Ramos (cell line): ENCODE measurements around the gene PRRT2.
"Not testable (repeated sequence)": the region's sequence is repeated elsewhere in the genome, so short reads cannot be mapped to it uniquely, and the experiment has no call there.

Source experiments
- in situ Hi-C: fragments of 300-500 bp; cut with MboI; formaldehyde crosslinking; loops from one replicate; pipeline ENCODE4 v1.14.3; 2022; ENCODE audit warnings: low sequenced_read_pairs; ENCODE audit not compliant: unreplicated experiment

The PRRT2 gene

DNA sequence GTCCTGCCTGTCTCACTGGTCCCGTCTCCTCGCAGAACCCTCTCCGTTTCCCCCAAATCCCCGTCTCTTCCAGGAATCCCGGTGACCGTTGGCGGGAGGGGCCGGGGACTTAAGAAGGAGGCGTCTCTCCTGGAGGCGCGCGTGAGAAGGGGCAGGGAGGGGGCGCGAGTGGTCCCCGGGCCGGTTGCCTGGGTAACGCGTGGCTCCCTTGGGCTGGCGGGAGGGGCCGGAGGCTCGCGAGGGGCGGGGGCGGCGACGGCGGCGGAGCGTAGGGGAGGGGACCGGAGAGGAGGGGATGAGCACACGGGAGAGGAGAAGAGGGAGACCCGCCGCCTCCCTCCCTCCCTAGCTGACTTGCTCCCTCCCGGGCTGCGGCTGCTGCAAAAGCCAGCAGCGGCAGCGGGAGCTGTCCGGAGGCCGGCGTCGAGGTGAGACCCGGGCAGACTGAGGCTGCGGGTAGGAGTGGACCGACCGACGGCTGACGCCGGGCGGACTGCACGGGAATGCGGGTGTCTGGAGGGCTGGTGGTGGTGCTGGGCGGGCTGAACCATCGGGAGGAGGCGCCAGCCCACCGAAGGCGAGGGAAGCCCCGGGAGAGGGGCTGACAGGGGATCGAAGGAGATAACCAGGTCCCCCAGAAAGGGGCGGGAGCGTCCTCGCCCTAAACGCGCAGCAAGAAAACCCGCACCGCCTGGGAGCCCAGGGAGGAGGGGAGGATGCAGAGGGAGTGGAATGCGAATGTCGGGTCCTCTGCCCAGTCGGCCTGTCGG lies at the start of gene PRRT2:
Gene PRRT2, plus strand, starts transcription at position 298 of the 770 bp plus-strand sequence. CDS start 862 bp downstream, outside the sequence.
- in situ Hi-C loops, result loop anchor here (25.0 kb wide), 1 partner anchor 575 kb away; the partner anchor contains the start of genes SEPTIN1 and ZNF48

DNA sequence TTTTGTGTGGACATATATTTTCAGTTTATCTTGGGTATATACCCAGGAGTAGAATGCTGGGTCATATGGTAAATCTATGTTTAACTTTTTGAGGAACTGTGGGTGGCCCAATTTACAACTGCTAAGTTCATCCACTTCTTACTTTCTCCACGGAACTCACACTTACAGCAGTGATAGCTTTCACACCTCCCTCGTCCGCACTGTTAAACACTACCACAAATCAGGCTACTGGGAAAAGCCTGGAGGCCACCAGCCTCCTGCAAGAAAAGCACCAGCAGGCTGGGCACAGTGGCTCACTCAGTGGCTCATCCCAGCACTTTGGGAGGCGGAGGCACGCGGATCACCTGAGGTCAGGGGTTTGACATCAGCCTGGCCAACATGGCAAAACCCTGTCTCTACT lies 48.7 kb upstream of the PRRT2 start:
- in situ Hi-C loops, result no loop called here

DNA sequence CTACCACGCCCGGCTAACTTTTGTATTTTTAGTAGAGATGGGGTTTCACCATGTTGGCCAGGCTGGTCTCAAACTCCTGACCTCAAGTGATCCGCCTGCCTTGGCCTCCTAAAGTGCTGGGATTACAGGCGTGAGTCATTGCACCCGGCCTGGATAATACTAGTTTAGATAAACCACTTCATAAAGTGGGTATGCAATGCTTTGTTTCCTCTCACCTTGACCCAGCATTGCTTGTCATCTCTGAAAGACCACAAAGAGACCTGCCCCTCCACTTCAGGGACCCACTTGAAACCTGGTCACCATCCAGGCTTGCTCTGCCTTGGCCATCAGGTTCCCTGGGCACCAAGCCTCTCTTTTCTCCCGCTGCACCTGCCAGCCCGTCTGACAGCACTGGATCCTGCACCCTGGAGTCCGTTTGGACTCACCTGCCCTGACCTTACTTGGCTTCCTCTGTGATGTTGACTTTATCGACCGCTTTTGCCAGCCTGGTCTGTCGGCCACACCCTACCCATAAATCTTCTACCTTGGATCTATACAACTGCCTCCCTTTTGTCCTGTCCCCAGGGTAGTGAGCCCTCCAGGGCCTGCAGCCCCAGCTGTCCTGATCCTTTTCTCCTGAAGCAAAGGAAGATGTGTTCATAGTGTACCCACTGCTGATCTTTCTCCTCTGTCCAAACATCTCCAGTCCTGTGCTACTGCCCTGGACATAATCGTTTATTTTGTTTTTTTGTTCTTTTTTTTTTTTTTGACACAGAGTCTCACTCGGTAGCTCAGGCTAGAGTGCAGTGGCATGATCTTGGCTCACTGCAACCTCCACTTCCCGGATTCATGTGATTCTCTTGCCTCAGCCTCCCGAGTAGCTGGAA lies 46.6 kb upstream of the PRRT2 start:
- in situ Hi-C loops, result no loop called here

DNA sequence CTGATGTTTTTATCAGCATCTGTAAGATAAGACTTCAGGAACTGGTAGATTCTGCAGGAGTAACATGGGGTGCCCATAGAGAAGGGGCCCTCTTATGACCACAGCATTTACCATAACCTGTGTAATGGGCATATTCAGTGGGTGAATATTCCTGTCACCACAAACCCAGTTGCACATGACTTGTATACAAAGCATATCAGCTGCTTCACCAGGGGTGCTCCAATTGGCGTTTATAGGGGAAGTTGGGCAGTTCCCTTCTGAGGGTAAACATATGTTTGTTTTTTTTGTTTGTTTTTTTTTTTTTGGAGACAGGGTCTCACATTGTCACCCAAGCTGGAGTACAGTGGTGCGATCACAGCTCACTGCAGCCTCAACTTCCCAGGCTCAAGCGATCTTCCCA lies 45.4 kb upstream of the PRRT2 start:
- in situ Hi-C loops, result no loop called here

DNA sequence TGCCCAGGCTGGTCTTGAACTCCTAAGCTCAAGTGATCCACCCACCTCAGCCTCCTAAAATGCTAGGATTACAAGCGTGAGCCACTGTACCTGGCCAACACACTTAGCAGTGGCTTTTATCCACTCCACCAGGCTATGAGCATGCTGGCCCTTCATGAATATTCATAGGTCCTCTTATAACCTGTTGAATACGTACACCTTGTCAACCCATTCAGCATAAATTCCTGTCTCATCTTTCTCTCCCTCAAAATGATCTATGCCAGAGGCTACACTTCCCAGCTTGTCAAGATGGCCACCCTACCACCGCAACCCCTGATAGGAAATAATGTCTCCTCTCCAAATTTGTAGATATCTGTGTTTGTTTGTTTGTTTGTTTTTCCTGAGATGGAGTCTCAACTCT lies 44.9 kb upstream of the PRRT2 start:
- in situ Hi-C loops, result no loop called here

DNA sequence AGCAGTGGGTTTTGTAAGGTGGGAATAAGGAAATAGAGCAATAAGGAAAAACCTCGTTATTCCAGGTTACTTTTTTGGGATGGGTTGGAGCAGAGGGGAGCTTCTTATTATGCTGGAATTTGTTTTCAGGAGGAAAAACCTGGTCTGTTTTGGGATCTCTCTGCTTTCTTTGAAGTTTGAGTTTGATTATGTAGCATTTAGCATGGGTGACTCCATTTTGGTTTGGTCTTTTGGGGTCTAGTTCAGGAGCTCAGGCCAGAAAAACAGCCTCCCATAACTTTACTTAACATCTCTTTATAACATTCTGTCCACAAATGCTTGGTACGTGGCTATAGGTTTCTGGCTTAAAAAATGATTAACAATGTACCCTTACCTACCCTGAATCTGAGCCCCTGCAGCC lies 42.5 kb upstream of the PRRT2 start:
- in situ Hi-C loops, result no loop called here

DNA sequence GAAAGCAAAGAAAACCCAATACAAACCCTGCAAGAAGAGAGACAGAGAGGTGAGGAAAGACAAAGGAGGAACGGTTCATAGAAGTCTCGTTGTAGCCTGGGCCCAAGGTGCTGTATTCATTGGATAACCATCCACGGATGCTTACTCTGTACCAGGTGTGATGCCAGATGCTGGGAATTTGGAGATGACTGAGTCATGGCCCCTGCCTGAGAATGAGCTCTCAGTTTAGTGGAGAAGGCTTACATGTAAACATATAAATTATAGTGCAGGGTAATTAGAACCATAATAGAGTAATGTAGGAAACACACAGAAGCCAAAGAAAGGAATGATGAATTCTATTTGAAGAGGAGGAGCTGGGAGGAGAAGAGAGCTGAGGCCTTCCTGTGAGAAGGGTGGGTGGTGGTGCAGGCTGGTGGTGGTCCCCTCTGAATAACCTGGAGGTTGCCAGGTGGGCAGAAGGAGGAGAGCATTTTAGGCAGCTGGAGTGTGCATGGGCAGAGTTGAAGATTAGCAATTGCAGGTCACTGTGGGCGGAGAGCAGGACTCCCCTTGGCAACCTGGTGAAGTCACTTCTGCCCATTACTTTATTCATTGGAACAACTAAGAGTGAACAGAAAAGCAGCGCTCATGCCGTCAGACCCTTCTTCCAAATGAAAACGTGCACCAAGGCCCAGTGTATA lies 41.6 kb upstream of the PRRT2 start:
- in situ Hi-C loops, result no loop called here

DNA sequence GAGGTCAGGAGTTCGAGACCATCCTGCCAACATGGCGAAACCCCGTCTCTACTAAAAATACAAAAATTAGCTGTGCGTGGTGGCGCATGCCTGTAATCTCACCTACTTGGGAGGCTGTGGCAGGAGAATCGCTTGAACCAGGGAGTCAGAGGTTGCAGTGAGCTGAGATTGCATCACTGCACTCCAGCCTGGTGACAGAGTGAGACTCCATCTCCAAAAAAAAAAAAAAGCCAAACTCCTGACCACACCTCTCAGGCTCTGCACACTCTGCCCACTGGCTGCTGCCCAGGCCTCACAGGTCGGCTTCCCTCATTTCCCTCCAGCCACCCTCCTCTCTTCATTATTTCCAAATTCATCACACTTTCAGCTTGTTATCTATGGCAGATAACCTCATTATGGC lies 39.7 kb upstream of the PRRT2 start:
- in situ Hi-C loops, result not testable (repeated sequence)

DNA sequence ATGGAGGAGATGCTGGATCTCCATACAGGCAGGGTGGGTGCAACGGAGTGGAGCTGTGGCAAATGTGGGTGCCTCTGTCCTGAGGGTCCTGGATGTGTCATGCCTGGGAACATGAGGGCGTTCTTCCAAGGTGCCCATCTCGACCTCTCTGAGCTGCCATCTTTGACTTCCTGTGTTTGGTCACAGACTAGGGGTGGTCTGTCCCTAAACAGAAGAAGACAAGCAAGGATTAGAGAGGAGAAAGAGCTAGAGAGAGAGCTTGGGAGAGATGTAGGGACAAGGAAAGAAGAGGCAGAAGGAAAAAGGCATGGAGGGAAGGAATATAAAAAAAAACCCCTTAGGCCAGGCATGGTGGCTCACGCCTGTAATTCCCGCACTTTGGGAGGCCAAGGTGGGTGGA lies 37.3 kb upstream of the PRRT2 start:
- in situ Hi-C loops, result no loop called here

DNA sequence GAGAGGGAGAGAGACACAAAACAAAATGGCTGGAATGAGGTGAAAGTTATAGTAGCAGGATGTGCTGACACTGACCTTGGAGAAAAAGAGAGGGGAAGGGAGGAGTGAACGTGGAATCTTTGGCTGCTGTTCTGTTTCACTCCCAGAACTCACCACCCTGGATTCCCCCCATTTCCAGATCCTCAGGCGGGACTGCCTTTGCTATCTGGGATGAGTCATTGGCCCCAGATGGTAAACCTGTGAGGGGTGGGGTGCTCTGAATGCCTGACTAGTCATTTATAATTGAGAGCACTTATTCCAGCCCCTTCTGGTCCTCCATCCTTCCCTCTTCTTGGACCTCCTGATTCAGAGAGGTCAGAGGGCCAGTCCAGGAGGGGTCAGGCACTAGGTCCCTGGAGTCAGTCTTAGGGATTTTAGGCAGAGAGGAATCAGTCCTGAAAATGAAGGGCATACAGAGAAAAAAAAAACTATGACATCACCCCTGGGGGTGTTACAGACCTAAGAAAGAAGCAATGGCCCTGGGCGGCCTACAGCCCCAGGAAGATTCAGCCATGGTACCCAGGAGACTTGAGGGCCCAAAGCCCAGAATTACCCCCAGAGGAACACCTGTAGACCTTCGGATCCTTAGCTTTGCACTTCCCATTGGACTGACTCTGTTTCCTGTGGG lies 36.1 kb upstream of the PRRT2 start:
- in situ Hi-C loops, result no loop called here

DNA sequence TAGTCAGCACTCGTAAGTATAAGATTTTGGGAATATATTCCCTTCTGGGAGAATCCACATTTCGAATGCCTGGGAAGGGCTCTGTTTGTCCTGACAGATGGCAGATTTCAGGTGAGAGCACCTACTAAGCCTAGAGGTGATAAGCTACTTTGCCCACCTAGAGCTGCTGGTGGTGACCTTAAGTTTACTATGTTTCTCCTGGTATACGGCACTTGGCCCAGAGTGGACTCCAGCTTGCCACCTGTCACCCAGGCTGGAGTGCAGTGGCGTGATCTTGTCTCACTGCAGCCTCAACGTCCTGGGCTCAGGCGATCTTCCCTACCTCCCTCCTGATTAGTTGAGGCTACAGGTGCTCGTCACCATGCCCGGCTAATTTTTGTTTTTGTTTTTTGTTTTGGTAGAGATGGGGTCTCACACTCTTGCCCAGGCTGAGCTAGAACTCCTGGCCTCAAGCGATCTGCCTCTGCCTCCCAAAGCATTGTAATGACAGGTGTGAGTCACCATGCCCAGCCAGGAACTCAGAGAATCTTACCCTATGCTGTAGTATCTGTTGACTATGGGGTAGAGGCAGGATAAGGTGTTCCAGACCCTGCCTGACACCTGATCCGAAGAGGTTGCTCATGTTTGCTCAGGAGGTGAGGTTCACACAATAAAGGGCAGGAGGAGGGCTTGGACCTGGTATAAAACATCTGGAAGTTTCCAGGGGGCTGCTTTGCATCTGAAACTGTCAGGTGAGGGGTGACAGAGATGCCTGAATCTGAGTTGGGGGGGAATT lies 34.2 kb upstream of the PRRT2 start, which contains the start of gene ZG16:
Gene ZG16, plus strand, starts transcription at position 681 of the 775 bp plus-strand sequence. CDS start 1,011 bp downstream, outside the sequence.
- in situ Hi-C loops, result no loop called here

DNA sequence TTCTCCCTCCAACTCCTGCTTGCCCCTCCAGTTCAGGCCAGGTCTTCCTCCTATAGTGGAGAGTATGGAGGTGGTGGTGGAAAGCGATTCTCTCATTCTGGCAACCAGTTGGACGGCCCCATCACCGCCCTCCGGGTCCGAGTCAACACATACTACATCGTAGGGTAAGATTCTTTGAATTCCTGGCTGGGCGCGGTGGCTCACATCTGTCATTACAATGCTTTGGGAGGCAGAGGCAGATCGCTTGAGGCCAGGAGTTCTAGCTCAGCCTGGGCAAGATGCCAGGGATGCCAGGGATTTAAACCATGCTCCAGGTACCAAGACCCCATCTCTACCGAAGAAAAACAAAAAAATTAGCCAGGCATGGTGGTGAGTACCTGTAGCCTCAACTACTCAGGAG lies 32.5 kb upstream of the PRRT2 start:
- in situ Hi-C loops, result no loop called here

DNA sequence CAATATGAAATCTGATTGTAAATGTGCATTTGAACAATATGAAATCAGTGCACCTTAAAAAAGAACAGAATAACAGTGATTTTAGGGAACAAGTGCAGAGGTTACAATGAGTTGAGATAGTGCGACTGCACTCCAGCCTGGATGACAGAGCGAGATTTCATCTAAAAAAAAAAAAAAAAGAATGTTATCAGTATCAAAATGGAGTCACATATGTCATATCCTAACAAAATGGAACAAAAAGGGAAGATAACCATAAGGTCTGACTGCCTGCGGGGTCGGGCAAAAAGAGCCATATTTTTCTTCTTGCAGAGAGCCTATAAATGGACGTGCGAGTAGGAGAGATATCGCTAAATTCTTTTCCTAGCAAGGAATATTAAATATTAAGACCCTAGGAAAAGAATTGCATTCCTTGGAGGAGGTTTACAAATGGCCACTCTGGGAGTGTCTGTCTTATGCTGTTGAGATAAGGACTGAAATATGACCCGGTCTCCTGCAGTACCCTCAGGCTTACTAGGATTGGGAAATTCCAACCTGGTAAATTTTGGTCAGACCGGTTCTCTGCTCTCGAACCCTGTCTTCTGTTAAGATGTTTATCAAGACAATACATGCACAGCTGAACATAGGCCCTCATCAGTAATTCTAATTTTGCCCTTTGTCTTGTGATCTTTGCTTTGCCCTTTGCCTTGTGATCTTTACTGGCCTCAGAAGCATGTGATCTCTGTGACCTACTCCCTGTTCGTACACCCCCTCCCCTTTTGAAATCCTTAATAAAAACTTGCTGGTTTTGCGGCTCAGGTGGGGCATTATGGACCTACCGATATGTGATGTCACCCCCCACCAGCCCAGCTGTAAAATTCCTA lies 28.7 kb upstream of the PRRT2 start:
- in situ Hi-C loops, result loop anchor here (10.0 kb wide), 1 partner anchor 79 kb away; no protein-coding TSS in a partner anchor

DNA sequence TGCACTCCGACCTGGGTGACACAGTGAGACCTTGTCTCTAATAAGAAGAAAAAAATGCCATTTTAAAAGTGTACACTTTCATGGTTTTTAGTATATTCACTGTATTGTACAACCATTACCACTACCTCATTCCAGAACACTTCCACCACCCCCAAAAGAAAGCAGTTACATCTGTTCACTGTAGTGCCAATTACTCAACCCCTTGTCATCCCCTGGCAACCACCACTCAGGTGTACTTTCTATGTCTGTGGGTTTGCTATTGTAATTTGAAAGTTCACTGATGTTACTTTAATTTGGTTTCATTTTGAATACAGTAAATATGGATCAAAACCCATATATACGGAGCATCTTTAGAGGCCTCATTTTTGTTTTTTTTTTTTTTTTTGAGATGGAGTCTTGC lies 27.8 kb upstream of the PRRT2 start:
- in situ Hi-C loops, result loop anchor here (10.0 kb wide), 1 partner anchor 79 kb away; no protein-coding TSS in a partner anchor

DNA sequence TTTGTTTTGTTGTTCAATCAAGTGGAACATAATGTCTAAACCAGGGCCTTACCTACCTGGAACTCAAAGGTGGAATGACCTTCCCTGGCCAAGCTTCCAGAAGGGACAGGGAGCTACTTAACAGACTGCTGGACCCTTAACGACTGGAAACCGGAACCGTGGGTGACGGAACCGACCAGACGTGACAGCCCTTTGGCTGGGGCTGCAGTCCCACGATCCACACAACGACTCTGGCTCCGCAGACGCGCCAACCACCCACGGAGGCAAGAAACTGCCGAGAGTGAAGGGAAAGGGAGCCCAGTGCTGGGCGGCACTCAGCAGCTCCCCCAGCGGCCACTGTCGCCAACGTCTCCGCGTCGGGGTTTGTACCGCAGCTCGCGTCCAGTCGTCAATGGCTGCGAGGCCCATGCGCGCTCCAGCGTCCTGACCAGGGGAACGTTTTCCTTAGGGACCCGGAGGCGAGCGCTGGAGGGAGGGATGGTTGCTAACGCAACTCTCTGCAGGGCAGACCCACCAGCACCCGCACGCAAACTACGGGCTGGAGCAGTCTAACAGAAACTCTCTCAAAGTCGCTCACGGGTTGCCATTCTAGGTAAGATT lies 27.0 kb upstream of the PRRT2 start:
- in situ Hi-C loops, result loop anchor here (10.0 kb wide), 1 partner anchor 80 kb away; no protein-coding TSS in a partner anchor

DNA sequence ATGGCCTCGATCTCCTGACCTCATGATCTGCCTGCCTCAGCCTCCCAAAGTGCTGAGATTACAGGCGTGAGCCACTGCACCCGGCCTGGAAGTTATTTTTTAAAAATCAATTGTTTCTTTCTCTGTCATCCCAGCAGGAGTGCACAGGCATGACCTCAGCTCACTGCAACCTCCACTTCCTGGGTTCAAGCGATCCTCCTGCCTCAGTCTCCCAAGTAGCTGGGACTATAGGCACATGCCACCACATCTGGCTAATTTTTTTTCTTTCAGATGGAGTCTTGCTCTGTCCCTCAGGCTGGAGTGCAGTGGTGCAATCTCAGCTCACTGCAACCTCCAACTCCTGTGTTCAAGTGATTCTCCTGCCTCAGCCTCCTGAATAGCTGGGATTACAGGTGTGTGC lies 24.8 kb upstream of the PRRT2 start:
- in situ Hi-C loops, result loop anchor here (10.0 kb wide), 1 partner anchor 82 kb away; no protein-coding TSS in a partner anchor

DNA sequence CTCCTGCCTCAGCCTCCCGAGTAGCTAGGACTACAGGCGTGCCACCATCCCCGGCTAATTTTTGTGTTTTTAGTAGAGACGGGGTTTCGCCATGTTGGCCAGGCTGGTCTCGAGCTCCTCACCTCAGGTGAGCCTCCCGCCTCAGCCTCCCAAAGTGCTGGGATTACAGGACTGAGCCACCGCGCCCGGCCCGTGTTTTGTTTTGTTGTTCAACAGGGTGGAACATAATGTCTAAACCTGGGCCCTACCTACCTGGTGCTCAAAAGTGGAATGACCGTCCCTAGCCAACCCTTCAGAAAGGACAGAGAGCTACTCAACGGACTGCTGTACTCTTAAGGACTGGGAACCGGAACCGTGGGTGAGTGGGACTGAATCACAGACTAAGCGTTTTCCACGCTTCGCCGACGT lies 22.2 kb upstream of the PRRT2 start:
- in situ Hi-C loops, result loop anchor here (10.0 kb wide), 1 partner anchor 85 kb away; no protein-coding TSS in a partner anchor
